ENCODE data around the gene GIT1.

GRCh38 chr17:29577385-29578211 is 11.8 kb downstream of the GIT1 start:
- TF ChIP-seq, protein P1, sequence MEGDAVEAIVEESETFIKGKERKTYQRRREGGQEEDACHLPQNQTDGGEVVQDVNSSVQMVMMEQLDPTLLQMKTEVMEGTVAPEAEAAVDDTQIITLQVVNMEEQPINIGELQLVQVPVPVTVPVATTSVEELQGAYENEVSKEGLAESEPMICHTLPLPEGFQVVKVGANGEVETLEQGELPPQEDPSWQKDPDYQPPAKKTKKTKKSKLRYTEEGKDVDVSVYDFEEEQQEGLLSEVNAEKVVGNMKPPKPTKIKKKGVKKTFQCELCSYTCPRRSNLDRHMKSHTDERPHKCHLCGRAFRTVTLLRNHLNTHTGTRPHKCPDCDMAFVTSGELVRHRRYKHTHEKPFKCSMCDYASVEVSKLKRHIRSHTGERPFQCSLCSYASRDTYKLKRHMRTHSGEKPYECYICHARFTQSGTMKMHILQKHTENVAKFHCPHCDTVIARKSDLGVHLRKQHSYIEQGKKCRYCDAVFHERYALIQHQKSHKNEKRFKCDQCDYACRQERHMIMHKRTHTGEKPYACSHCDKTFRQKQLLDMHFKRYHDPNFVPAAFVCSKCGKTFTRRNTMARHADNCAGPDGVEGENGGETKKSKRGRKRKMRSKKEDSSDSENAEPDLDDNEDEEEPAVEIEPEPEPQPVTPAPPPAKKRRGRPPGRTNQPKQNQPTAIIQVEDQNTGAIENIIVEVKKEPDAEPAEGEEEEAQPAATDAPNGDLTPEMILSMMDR (IDR thresholded peaks at IDR 0.05; ENCODE audit: poor library complexity, severe bottlenecking): no peak
- TF ChIP-seq POLR2AphosphoS5 (IDR thresholded peaks at IDR 0.05) (no peak), MXI1 (conservative IDR thresholded peaks at IDR 0.05; ENCODE audit: poor library complexity, severe bottlenecking) (no peak), SMC3 (conservative IDR thresholded peaks at IDR 0.05; ENCODE audit: poor library complexity) (no peak), EZH2 (IDR thresholded peaks at IDR 0.05; ENCODE audit: borderline replicate concordance, insufficient read depth, low read length, poor library complexity, severe bottlenecking) (no peak), EP300 (conservative IDR thresholded peaks at IDR 0.05; ENCODE audit: poor library complexity, severe bottlenecking) (no peak), RAD21 (conservative IDR thresholded peaks at IDR 0.05) (no peak)
- TF ChIP-seq, protein P2, sequence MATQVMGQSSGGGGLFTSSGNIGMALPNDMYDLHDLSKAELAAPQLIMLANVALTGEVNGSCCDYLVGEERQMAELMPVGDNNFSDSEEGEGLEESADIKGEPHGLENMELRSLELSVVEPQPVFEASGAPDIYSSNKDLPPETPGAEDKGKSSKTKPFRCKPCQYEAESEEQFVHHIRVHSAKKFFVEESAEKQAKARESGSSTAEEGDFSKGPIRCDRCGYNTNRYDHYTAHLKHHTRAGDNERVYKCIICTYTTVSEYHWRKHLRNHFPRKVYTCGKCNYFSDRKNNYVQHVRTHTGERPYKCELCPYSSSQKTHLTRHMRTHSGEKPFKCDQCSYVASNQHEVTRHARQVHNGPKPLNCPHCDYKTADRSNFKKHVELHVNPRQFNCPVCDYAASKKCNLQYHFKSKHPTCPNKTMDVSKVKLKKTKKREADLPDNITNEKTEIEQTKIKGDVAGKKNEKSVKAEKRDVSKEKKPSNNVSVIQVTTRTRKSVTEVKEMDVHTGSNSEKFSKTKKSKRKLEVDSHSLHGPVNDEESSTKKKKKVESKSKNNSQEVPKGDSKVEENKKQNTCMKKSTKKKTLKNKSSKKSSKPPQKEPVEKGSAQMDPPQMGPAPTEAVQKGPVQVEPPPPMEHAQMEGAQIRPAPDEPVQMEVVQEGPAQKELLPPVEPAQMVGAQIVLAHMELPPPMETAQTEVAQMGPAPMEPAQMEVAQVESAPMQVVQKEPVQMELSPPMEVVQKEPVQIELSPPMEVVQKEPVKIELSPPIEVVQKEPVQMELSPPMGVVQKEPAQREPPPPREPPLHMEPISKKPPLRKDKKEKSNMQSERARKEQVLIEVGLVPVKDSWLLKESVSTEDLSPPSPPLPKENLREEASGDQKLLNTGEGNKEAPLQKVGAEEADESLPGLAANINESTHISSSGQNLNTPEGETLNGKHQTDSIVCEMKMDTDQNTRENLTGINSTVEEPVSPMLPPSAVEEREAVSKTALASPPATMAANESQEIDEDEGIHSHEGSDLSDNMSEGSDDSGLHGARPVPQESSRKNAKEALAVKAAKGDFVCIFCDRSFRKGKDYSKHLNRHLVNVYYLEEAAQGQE (IDR thresholded peaks at IDR 0.05; ENCODE audit: borderline replicate concordance): no peak

Measured in neural cell (in vitro differentiated cells).